ENCODE data around the gene PACSIN3.
A peak's percentile ranks its signal among the peaks of the same experiment; 100 is the strongest.

PACSIN3 gene

GRCh38 chr11:47147250-47147649 lies 39.0 kb downstream of the PACSIN3 start:
- TF ChIP-seq CTCF (conservative IDR thresholded peaks at IDR 0.05; ENCODE audit: low read length) = no peak
- no peak for DNase-seq (ENCODE audit: low read depth)
- no peak overlapping the region for H3K4me3 ChIP-seq (ENCODE audit: low read length)

GRCh38 chr11:47144541-47144940 lies 41.7 kb downstream of the PACSIN3 start:
- no peak overlapping the region for H3K4me3 ChIP-seq (ENCODE audit: low read length)
- DNase-seq (ENCODE audit: low read depth) = no peak
- no peak for TF ChIP-seq CTCF (conservative IDR thresholded peaks at IDR 0.05; ENCODE audit: low read length)

GRCh38 chr11:47143322-47143721 lies 42.9 kb downstream of the PACSIN3 start:
- H3K4me3 ChIP-seq (ENCODE audit: low read length) = no peak overlapping the region
- peak; percentile 85 for DNase-seq (ENCODE audit: low read depth)
- TF ChIP-seq CTCF (conservative IDR thresholded peaks at IDR 0.05; ENCODE audit: low read length) = no peak

GRCh38 chr11:47139878-47140277 lies 46.4 kb downstream of the PACSIN3 start:
- DNase-seq (ENCODE audit: low read depth) = no peak
- H3K4me3 ChIP-seq (ENCODE audit: low read length) = no peak overlapping the region
- no peak for TF ChIP-seq CTCF (conservative IDR thresholded peaks at IDR 0.05; ENCODE audit: low read length)

GRCh38 chr11:47137476-47137875 lies 48.8 kb downstream of the PACSIN3 start:
- no peak overlapping the region for H3K4me3 ChIP-seq (ENCODE audit: low read length)
- DNase-seq (ENCODE audit: low read depth) = no peak
- TF ChIP-seq CTCF (conservative IDR thresholded peaks at IDR 0.05; ENCODE audit: low read length) = no peak

- no peak overlapping the region for H3K4me3 ChIP-seq (ENCODE audit: low read length)
- no peak for TF ChIP-seq CTCF (conservative IDR thresholded peaks at IDR 0.05; ENCODE audit: low read length)
- DNase-seq (ENCODE audit: low read depth) = no peak
Observed at GRCh38 chr11:47136921-47137320, 49.3 kb downstream of the PACSIN3 start.

- no peak for TF ChIP-seq CTCF (conservative IDR thresholded peaks at IDR 0.05; ENCODE audit: low read length)
- DNase-seq (ENCODE audit: low read depth) = peak; percentile 36
- H3K4me3 ChIP-seq (ENCODE audit: low read length) = no peak overlapping the region
Observed at GRCh38 chr11:47136327-47136726, 49.9 kb downstream of the PACSIN3 start.

Data from AG10803 (cell line).